ENCODE data around the gene GRK1.
"Not testable (repeated sequence)": the region's sequence is repeated elsewhere in the genome, so short reads cannot be mapped to it uniquely, and the experiment has no call there.

The GRK1 gene

GRCh38 chr13:113672002-113672651 lies 5.1 kb downstream of the GRK1 start:
- peaks cover 0 to 2% of the 10 kb centered on the region in 2 donors for H3K4me1 Mint-ChIP-seq
- no peak overlapping the region for H3K27ac Mint-ChIP-seq
- no peak for ATAC-seq (replicated peaks)

GRCh38 chr13:113722921-113723320 lies 55.9 kb downstream of the GRK1 start:
- Mint-ChIP-seq H3K4me1 (peaks cover 5 to 15% of the 10 kb centered on the region in 2 donors), H3K36me3 (peaks cover 0 to 2% of the 10 kb centered on the region in 2 donors), H3K4me3 (no peak overlapping the region), H3K9me3 (no peaks in the 10 kb centered on the region), H3K27me3 (peaks cover 0 to 11% of the 10 kb centered on the region in 2 donors), H3K27ac (no peak overlapping the region)
- DNase-seq (no peak), ATAC-seq (replicated peaks) (no peak)

More at GRCh38 chr13:113672002-113672651, 5.1 kb downstream of the GRK1 start:
- H3K27me3 Mint-ChIP-seq = peaks cover 18 to 19% of the 10 kb centered on the region in 2 donors
- no peaks in the 10 kb centered on the region for H3K9me3 Mint-ChIP-seq
- no peaks in the 10 kb centered on the region for H3K36me3 Mint-ChIP-seq
- DNase-seq = no peak
- no peak overlapping the region for H3K4me3 Mint-ChIP-seq

- H3K27ac Mint-ChIP-seq = peak overlapping the region; percentile 31
- H3K4me1 Mint-ChIP-seq = peaks cover 6 to 15% of the 10 kb centered on the region in 2 donors
- peaks cover 0 to 2% of the 10 kb centered on the region in 2 donors for H3K36me3 Mint-ChIP-seq
- no peak for DNase-seq
- peaks cover 2 to 14% of the 10 kb centered on the region in 2 donors for H3K27me3 Mint-ChIP-seq
- no peak for ATAC-seq (replicated peaks)
- no peaks in the 10 kb centered on the region for H3K9me3 Mint-ChIP-seq
- H3K4me3 Mint-ChIP-seq = peak overlapping the region in 1 of 2 donors; percentile 20
These were observed 56.5 kb downstream of the GRK1 start for GRCh38 chr13:113723410-113724015.

- Mint-ChIP-seq H3K4me3 (peak overlapping the region; percentile 80 to 85), H3K27me3 (peaks cover 9 to 21% of the 10 kb centered on the region in 2 donors), H3K9me3 (no peaks in the 10 kb centered on the region), H3K36me3 (peaks cover 0 to 2% of the 10 kb centered on the region in 2 donors), H3K4me1 (peaks cover 7 to 15% of the 10 kb centered on the region in 2 donors), H3K27ac (peak overlapping the region; percentile 73)
- ATAC-seq (replicated peaks) (no peak), DNase-seq (no peak)
These were observed 57.2 kb downstream of the GRK1 start for GRCh38 chr13:113724016-113724758.

GRCh38 chr13:113724780-113725315 lies 57.8 kb downstream of the GRK1 start:
- peak; percentile 86 for DNase-seq
- H3K4me3 Mint-ChIP-seq = peak overlapping the region; percentile 80 to 85
- peaks cover 7 to 15% of the 10 kb centered on the region in 2 donors for H3K4me1 Mint-ChIP-seq
- H3K27ac Mint-ChIP-seq = peak overlapping the region; percentile 96
- H3K27me3 Mint-ChIP-seq = peaks cover 11 to 24% of the 10 kb centered on the region in 2 donors
- peak; percentile 97 to 98 for ATAC-seq (replicated peaks)
- H3K9me3 Mint-ChIP-seq = no peaks in the 10 kb centered on the region
- H3K36me3 Mint-ChIP-seq = peaks cover 0 to 2% of the 10 kb centered on the region in 2 donors

GRCh38 chr13:113725329-113726105 lies 58.5 kb downstream of the GRK1 start:
- not testable (repeated sequence) for H3K36me3 Mint-ChIP-seq; ATAC-seq (replicated peaks); DNase-seq; H3K9me3 Mint-ChIP-seq
- Mint-ChIP-seq H3K4me3 (peak overlapping the region; percentile 80 to 85), H3K27ac (peak overlapping the region; percentile 96), H3K27me3 (peaks cover 15 to 29% of the 10 kb centered on the region in 2 donors), H3K4me1 (peaks cover 7 to 15% of the 10 kb centered on the region in 2 donors)

GRCh38 chr13:113726106-113726821 lies 59.2 kb downstream of the GRK1 start:
- ATAC-seq (replicated peaks); H3K36me3 Mint-ChIP-seq; DNase-seq; H3K9me3 Mint-ChIP-seq: not testable (repeated sequence)
- H3K4me1 Mint-ChIP-seq = peaks cover 7 to 15% of the 10 kb centered on the region in 2 donors
- H3K27ac Mint-ChIP-seq = peak overlapping the region; percentile 67
- peaks cover 15 to 32% of the 10 kb centered on the region in 2 donors for H3K27me3 Mint-ChIP-seq
- peak overlapping the region in 1 of 2 donors; percentile 56 for H3K4me3 Mint-ChIP-seq

GRCh38 chr13:113726961-113727411 lies 60.0 kb downstream of the GRK1 start:
- no peak overlapping the region for H3K27ac Mint-ChIP-seq
- H3K9me3 Mint-ChIP-seq = no peaks in the 10 kb centered on the region
- H3K4me1 Mint-ChIP-seq = peaks cover 9 to 20% of the 10 kb centered on the region in 2 donors
- H3K4me3 Mint-ChIP-seq = no peak overlapping the region
- H3K27me3 Mint-ChIP-seq = peaks cover 15 to 32% of the 10 kb centered on the region in 2 donors
- peaks cover 0 to 2% of the 10 kb centered on the region in 2 donors for H3K36me3 Mint-ChIP-seq
- ATAC-seq (replicated peaks) (no peak), DNase-seq (no peak)

GRCh38 chr13:113728571-113729054 lies 61.6 kb downstream of the GRK1 start:
- peaks cover 15 to 26% of the 10 kb centered on the region in 2 donors for H3K4me1 Mint-ChIP-seq
- peaks cover 15 to 31% of the 10 kb centered on the region in 2 donors for H3K27me3 Mint-ChIP-seq
- ATAC-seq (replicated peaks) = no peak
- DNase-seq = no peak
- H3K4me3 Mint-ChIP-seq = no peak overlapping the region
- H3K9me3 Mint-ChIP-seq = no peaks in the 10 kb centered on the region
- H3K27ac Mint-ChIP-seq = no peak overlapping the region
- H3K36me3 Mint-ChIP-seq = peaks cover 0 to 2% of the 10 kb centered on the region in 2 donors

GRCh38 chr13:113729187-113730019 lies 62.4 kb downstream of the GRK1 start:
- Mint-ChIP-seq H3K27me3 (peaks cover 15 to 23% of the 10 kb centered on the region in 2 donors), H3K27ac (no peak overlapping the region), H3K36me3 (peaks cover 0 to 2% of the 10 kb centered on the region in 2 donors), H3K4me1 (peaks cover 15 to 19% of the 10 kb centered on the region in 2 donors), H3K4me3 (no peak overlapping the region), H3K9me3 (no peaks in the 10 kb centered on the region)
- ATAC-seq (replicated peaks) (no peak), DNase-seq (no peak)

- DNase-seq = no peak
- peaks cover 10 to 11% of the 10 kb centered on the region in 2 donors for H3K4me1 Mint-ChIP-seq
- no peaks in the 10 kb centered on the region for H3K9me3 Mint-ChIP-seq
- H3K4me3 Mint-ChIP-seq = no peak overlapping the region
- ATAC-seq (replicated peaks) = no peak
- H3K36me3 Mint-ChIP-seq = no peaks in the 10 kb centered on the region
- H3K27me3 Mint-ChIP-seq = peaks cover 15 to 21% of the 10 kb centered on the region in 2 donors
- no peak overlapping the region for H3K27ac Mint-ChIP-seq
These were observed 63.3 kb downstream of the GRK1 start for GRCh38 chr13:113730258-113730691.

- Mint-ChIP-seq H3K4me3 (no peak overlapping the region), H3K36me3 (no peaks in the 10 kb centered on the region), H3K27me3 (peaks cover 15 to 21% of the 10 kb centered on the region in 2 donors), H3K9me3 (no peaks in the 10 kb centered on the region), H3K27ac (no peak overlapping the region), H3K4me1 (peaks cover 10 to 11% of the 10 kb centered on the region in 2 donors)
- no peak for ATAC-seq (replicated peaks)
- DNase-seq = no peak
These were observed 63.8 kb downstream of the GRK1 start for GRCh38 chr13:113730831-113731191.

Data from stimulated activated naive B cell treated with anti-CD40 and anti-IgM and Interleukin-4, amounts not matched to agents 10 μg/mL and 1 μg/mL and 100 μg/mL, for 72 hours (primary cell).